GM21619 (cell line): ENCODE measurements around the gene BTBD6.
"Not testable (repeated sequence)": the region's sequence is repeated elsewhere in the genome, so short reads cannot be mapped to it uniquely, and the experiment has no call there.

Source experiments
- ATAC-seq: cut with Tn5 transposase; IDR thresholded peaks from one replicate; pipeline ENCODE4 v1.9.1; 2021; ENCODE audit not compliant: unreplicated experiment

Gene BTBD6

GRCh38 chr14:105292826-105293711 is 44.7 kb downstream of the BTBD6 start:
- ATAC-seq, result no peak

- no peak for ATAC-seq
Observed at GRCh38 chr14:105294142-105294597, 45.8 kb downstream of the BTBD6 start.

GRCh38 chr14:105297311-105297710 is 49.0 kb downstream of the BTBD6 start:
- not testable (repeated sequence) for ATAC-seq

- peak; percentile 15 for ATAC-seq
Observed at GRCh38 chr14:105299654-105300541, 51.6 kb downstream of the BTBD6 start.
